PC-3 (cell line): ENCODE results near the gene RARA. TPM values are rescaled to one million over a fixed set of nuclear protein-coding genes. Genes with fewer than 3 reads are reported as not detected.

Experiments used
- ATAC-seq: fragments of 200-7000 bp; cut with Tn5 transposase; 2 replicates; pipeline ENCODE4 v1.9.1; 2020; ENCODE audit warnings: mild to moderate bottlenecking, moderate library complexity
- BruUV-seq: library from RNA; stranded (reverse); fragments of 400-500 nt; replicated peaks from 2 replicates; lab custom pipeline; 2021; lab: Mats Ljungman, UMichigan
- CTCF ChIA-PET: fragments of 300-600 bp; sonication (Branson Sonifier 250); formaldehyde crosslinking; loops from one replicate; lab custom pipeline; 2022; ENCODE audit warnings: antibody characterized with exemption; lab: Charles Lee
- POLR2A ChIA-PET: fragments of 300-600 bp; sonication (Branson Sonifier 250); formaldehyde crosslinking; loops from one replicate; lab custom pipeline; 2022; ENCODE audit warnings: antibody characterized with exemption; ENCODE audit not compliant: unreplicated experiment; lab: Charles Lee
- DNase-seq: peaks from one replicate; pipeline ENCODE4 v3.0.0-alpha.2; 2015
- H2AFZ ChIP-seq: fragments of 300-600 bp; sonication (generic); 2 replicates; pipeline ENCODE4 v1.6.0; 2016; ENCODE audit warnings: antibody characterized with exemption, low read length
- H3F3A ChIP-seq: fragments of 300-600 bp; sonication (generic); one replicate; pipeline ENCODE4 v1.6.0; 2017; ENCODE audit warnings: antibody characterized with exemption, low read length, control low read depth, mild to moderate bottlenecking; ENCODE audit not compliant: unreplicated experiment
- H3K27ac ChIP-seq: fragments of 300-600 bp; sonication (generic); 2 replicates; pipeline ENCODE4 v1.5.1; 2016; ENCODE audit warnings: mild to moderate bottlenecking, low read length
- H3K27me3 ChIP-seq: fragments of 300-600 bp; sonication (generic); 2 replicates; pipeline ENCODE4 v1.6.1; 2016; ENCODE audit warnings: low read length, mixed read lengths
- H3K36me3 ChIP-seq: fragments of 300-600 bp; sonication (generic); 2 replicates; pipeline ENCODE4 v1.6.1; 2016; ENCODE audit warnings: low read depth, mixed run types, low read length, mixed read lengths
- H3K4me1 ChIP-seq: fragments of 300-600 bp; sonication (generic); 2 replicates; pipeline ENCODE4 v1.5.1; 2016; ENCODE audit warnings: low read length; ENCODE audit not compliant: insufficient read depth
- H3K4me2 ChIP-seq: fragments of 300-600 bp; sonication (generic); 2 replicates; pipeline ENCODE4 v1.6.0; 2016; ENCODE audit warnings: low read length
- H3K4me3 ChIP-seq: fragments of 300-600 bp; sonication (generic); 2 replicates; pipeline ENCODE4 v1.5.1; 2016; ENCODE audit warnings: mild to moderate bottlenecking, low read length, mixed read lengths
- H3K79me2 ChIP-seq: fragments of 300-600 bp; sonication (generic); 2 replicates; pipeline ENCODE4 v1.6.1; 2017; ENCODE audit warnings: low read length, mixed read lengths
- H3K9ac ChIP-seq: fragments of 300-600 bp; sonication (generic); 2 replicates; pipeline ENCODE4 v1.6.0; 2016; ENCODE audit warnings: mild to moderate bottlenecking, low read length
- H3K9me2 ChIP-seq: fragments of 300-600 bp; sonication (generic); replicated peaks from 2 replicates; pipeline ENCODE4 v1.6.1; 2016; ENCODE audit warnings: mixed run types, low read length, mixed read lengths
- H3K9me3 ChIP-seq: fragments of 300-600 bp; sonication (generic); 2 replicates; pipeline ENCODE4 v1.6.1; 2016; ENCODE audit warnings: low read length, mixed read lengths
- H4K20me1 ChIP-seq: fragments of 300-600 bp; sonication (generic); 2 replicates; pipeline ENCODE4 v1.6.1; 2016; ENCODE audit warnings: low read length, mixed read lengths
- CTCF ChIP-seq: fragments of 300-600 bp; sonication (generic); conservative IDR thresholded peaks from 2 replicates; pipeline ENCODE4 v1.5.1; 2017; ENCODE audit warnings: antibody characterized with exemption, low read depth, mild to moderate bottlenecking, low read length
- EZH2 ChIP-seq: fragments of 300-600 bp; sonication (generic); IDR thresholded peaks from one replicate; pipeline ENCODE4 v1.6.1; 2017; ENCODE audit warnings: antibody characterized with exemption, mild to moderate bottlenecking, low read length; ENCODE audit not compliant: unreplicated experiment
- EZH2phosphoT487 ChIP-seq: fragments of 300-600 bp; sonication (generic); IDR thresholded peaks from 2 replicates; pipeline ENCODE4 v1.6.1; 2018; ENCODE audit warnings: mild to moderate bottlenecking, antibody characterized with exemption, low read length, borderline replicate concordance
- intact Hi-C: fragments of 100-400 bp; cut with micrococcal nuclease; formaldehyde crosslinking; loops from 2 replicates; pipeline ENCODE4 v1.9.0; 2023
- total RNA-seq: library from RNA; depleted of rRNA; stranded (reverse); fragments of >200 nt; gene quantifications from 2 replicates; pipeline ENCODE4 v1.2.3, GENCODE V29; 2014

RARA gene
- total RNA-seq, 1 experiment from 2014 or later: 19.6 TPM

- intact Hi-C loops: no loop called here
- H3K27me3 ChIP-seq: no peaks in the 10 kb centered on the region
- no TSS peak for BruUV-seq
- H3K9me2 ChIP-seq: no peaks in the 10 kb centered on the region
- no peaks in the 10 kb centered on the region for H3K9me3 ChIP-seq
- H3K4me2 ChIP-seq: no peak overlapping the region
- no peak overlapping the region for H2AFZ ChIP-seq
- no peak for TF ChIP-seq EZH2phosphoT487
- no peak for TF ChIP-seq EZH2
- TF ChIP-seq CTCF: no peak
- CTCF ChIA-PET: interaction anchor here (0.5 kb wide), 1 partner anchor 150 kb away, joined by 3 read pairs; no protein-coding TSS in a partner anchor
- no peak overlapping the region for H3K27ac ChIP-seq
- H3K9ac ChIP-seq: no peak overlapping the region
- 0 out of 2 replicates have a peak, but pooled peaks cover 3% of the 10 kb centered on the region for H3K79me2 ChIP-seq
- DNase-seq: no peak
- H3F3A ChIP-seq: no peaks in the 10 kb centered on the region
- peaks cover 2% of the 10 kb centered on the region; the same call in 1 of the 2 replicates for H3K36me3 ChIP-seq
- no peak for ATAC-seq
- no peaks in the 10 kb centered on the region for H4K20me1 ChIP-seq
- no peak overlapping the region for H3K4me3 ChIP-seq
- POLR2A ChIA-PET: no interaction called here
- no peaks in the 10 kb centered on the region for H3K4me1 ChIP-seq
Observed at GRCh38 chr17:40350689-40351358, 41.8 kb downstream of the RARA start.

- Histone ChIP-seq H3K9me3 (no peaks in the 10 kb centered on the region), H3K4me2 (no peak overlapping the region), H3K36me3 (peaks cover 2% of the 10 kb centered on the region; the same call in 1 of the 2 replicates), H4K20me1 (no peaks in the 10 kb centered on the region), H3K9ac (no peak overlapping the region), H3K79me2 (no peaks in the 10 kb centered on the region), H3F3A (no peaks in the 10 kb centered on the region), H3K4me3 (no peak overlapping the region), H3K9me2 (no peaks in the 10 kb centered on the region), H2AFZ (no peak overlapping the region), H3K4me1 (no peaks in the 10 kb centered on the region), H3K27ac (no peak overlapping the region), H3K27me3 (no peaks in the 10 kb centered on the region)
- TF ChIP-seq EZH2phosphoT487 (no peak), CTCF (no peak), EZH2 (no peak)
- intact Hi-C loops: no loop called here
- BruUV-seq: no TSS peak
- ChIA-PET POLR2A (no interaction called here), CTCF (interaction anchor here (0.5 to 0.6 kb wide), 2 partner anchors 151 to 336 kb away, joined by 3 read pairs; partner anchors contain the start of gene CSF3)
- ATAC-seq (no peak), DNase-seq (no peak)
Observed at GRCh38 chr17:40351359-40352236, 42.6 kb downstream of the RARA start.
